SK-N-SH (cell line): ENCODE data around the gene MC1R. TPM values are rescaled to one million over a fixed set of nuclear protein-coding genes. Genes with fewer than 3 reads are reported as not detected.

ENCODE experiments used
- CTCF ChIA-PET: fragments of 300-600, 350-600 bp; formaldehyde crosslinking; extraction: SDS; loops from one replicate; lab custom pipeline; 2021; lab: Yijun Ruan, JAX
- POLR2A ChIA-PET: fragments of 350-600 bp; sonication (Branson Sonifier 250); formaldehyde crosslinking; extraction: SDS; loops from one replicate; lab custom pipeline; 2020; ENCODE audit warnings: antibody characterized with exemption, inconsistent platforms; lab: Yijun Ruan, JAX
- DNase-seq: peaks from one replicate; pipeline ENCODE4 v3.0.0; 2012
- H2AFZ ChIP-seq: fragments of 200-600 bp; sonication (generic); 2 replicates; pipeline ENCODE4 v1.8.1; 2016; ENCODE audit warnings: antibody characterized with exemption, mild to moderate bottlenecking, low read depth
- H3F3A ChIP-seq: fragments of 200-600 bp; sonication (generic); replicated peaks from 2 replicates; pipeline ENCODE3; 2016; ENCODE audit warnings: antibody characterized with exemption, mild to moderate bottlenecking; ENCODE audit not compliant: insufficient read depth
- H3K27ac ChIP-seq, 2 experiments: fragments of 200-500 bp in 1 of 2; fragments of 200-600 bp in 1 of 2; sonication (Bioruptor generic) in 1 of 2; sonication (generic), shearing (Covaris generic) in 1 of 2; 2 replicates each; pipeline versions ENCODE4 v1.5.1 to v1.6.1; 2014 to 2016; ENCODE audit warnings: low read depth in 2 of 2, inconsistent platforms in 1 of 2, low read length in 1 of 2, mild to moderate bottlenecking in 1 of 2, mixed read lengths in 1 of 2
- H3K27me3 ChIP-seq: fragments of 200-600 bp; sonication (generic), shearing (Covaris generic); 2 replicates; pipeline ENCODE4 v1.6.1; 2016; ENCODE audit warnings: mixed run types; ENCODE audit not compliant: insufficient read depth
- H3K36me3 ChIP-seq, 2 experiments: fragments of 200-500 bp in 1 of 2; fragments of 200-600 bp in 1 of 2; sonication (Bioruptor generic) in 1 of 2; sonication (generic) in 1 of 2; replicated peaks in 1 of 2; 2 replicates each; pipeline versions ENCODE3 to v1.5.1; 2014 to 2016; ENCODE audit warnings: low read length in 1 of 2, mild to moderate bottlenecking in 1 of 2; ENCODE audit not compliant: insufficient read depth in 2 of 2, control insufficient read depth in 1 of 2
- H3K4me1 ChIP-seq, 2 experiments: fragments of 200-500 bp in 1 of 2; fragments of 200-600 bp in 1 of 2; sonication (Bioruptor generic) in 1 of 2; sonication (generic), shearing (Covaris generic) in 1 of 2; 2 replicates each; pipeline versions ENCODE4 v1.5.1 to v1.6.1; 2014 to 2016; ENCODE audit warnings: low read depth in 1 of 2, low read length in 1 of 2, mixed run types in 1 of 2; ENCODE audit not compliant: insufficient read depth in 2 of 2, control insufficient read depth in 1 of 2
- H3K4me2 ChIP-seq: fragments of 200-600 bp; sonication (generic), shearing (Covaris generic); 2 replicates; pipeline ENCODE4 v1.6.1; 2017; ENCODE audit warnings: mixed run types
- H3K4me3 ChIP-seq, 2 experiments: fragments of 200-500 bp in 1 of 2; fragments of 200-600 bp in 1 of 2; sonication (Bioruptor generic) in 1 of 2; sonication (generic), shearing (Covaris generic) in 1 of 2; 2 replicates each; pipeline versions ENCODE4 v1.5.1 to v1.8.1; 2014 to 2016; ENCODE audit warnings: low read depth in 2 of 2, inconsistent platforms in 1 of 2, low read length in 1 of 2, mild to moderate bottlenecking in 1 of 2, mixed read lengths in 1 of 2, moderate library complexity in 1 of 2
- H3K79me2 ChIP-seq: fragments of 200-600 bp; sonication (generic); 2 replicates; pipeline ENCODE4 v1.8.1; 2017; ENCODE audit warnings: mild to moderate bottlenecking; ENCODE audit not compliant: insufficient read depth
- H3K9ac ChIP-seq: fragments of 200-600 bp; sonication (generic); 2 replicates; pipeline ENCODE4 v1.6.1; 2017; ENCODE audit warnings: mixed run types
- H3K9me2 ChIP-seq: fragments of 200-600 bp; sonication (generic); 2 replicates; pipeline ENCODE4 v1.6.1; 2017; ENCODE audit warnings: mixed run types
- H3K9me3 ChIP-seq: fragments of 200-600 bp; sonication (generic); 2 replicates; pipeline ENCODE4 v1.6.1; 2017; ENCODE audit warnings: mixed run types, mild to moderate bottlenecking, moderate library complexity
- H4K20me1 ChIP-seq: fragments of 200-600 bp; sonication (generic); 2 replicates; pipeline ENCODE4 v1.6.1; 2017; ENCODE audit warnings: mild to moderate bottlenecking, mixed run types; ENCODE audit not compliant: insufficient read depth
- EZH2phosphoT487 ChIP-seq: fragments of 200-600 bp; sonication (generic); IDR thresholded peaks from 2 replicates; pipeline ENCODE4 v1.6.1; 2017; ENCODE audit warnings: low read depth, mixed run types, mild to moderate bottlenecking, antibody characterized with exemption, moderate library complexity, borderline replicate concordance
- FOXJ3 ChIP-seq: sonication (generic); formaldehyde crosslinking; IDR thresholded peaks from 2 replicates; pipeline ENCODE4 v1.5.1; 2020; ENCODE audit warnings: mild to moderate bottlenecking, missing genetic modification reagents
- MAX ChIP-seq: IDR thresholded peaks from 2 replicates; pipeline ENCODE4 v1.4.0; 2012; ENCODE audit warnings: low read depth
- MEF2A ChIP-seq: IDR thresholded peaks from 2 replicates; pipeline ENCODE4 v1.4.0; 2012; ENCODE audit warnings: low read depth, borderline replicate concordance
- NFIC ChIP-seq: IDR thresholded peaks from 2 replicates; pipeline ENCODE4 v1.4.0; 2012; ENCODE audit warnings: borderline replicate concordance
- NRF1 ChIP-seq: IDR thresholded peaks from 2 replicates; pipeline ENCODE4 v1.6.1; 2012; ENCODE audit warnings: low read depth, mild to moderate bottlenecking, low read length
- PBX3 ChIP-seq: IDR thresholded peaks from 2 replicates; pipeline ENCODE4; 2012
- POLR2AphosphoS5 ChIP-seq: IDR thresholded peaks from 2 replicates; pipeline ENCODE4 v1.6.1; 2012; ENCODE audit warnings: low read depth, low read length
- RAD21 ChIP-seq: IDR thresholded peaks from 2 replicates; pipeline ENCODE4 v1.6.1; 2012; ENCODE audit warnings: mild to moderate bottlenecking, low read length
- RFX5 ChIP-seq: IDR thresholded peaks from 2 replicates; pipeline ENCODE4 v1.6.1; 2012; ENCODE audit warnings: mild to moderate bottlenecking, improper control_type of control experiment, low read length
- RXRA ChIP-seq: IDR thresholded peaks from 2 replicates; pipeline ENCODE4 v1.4.0; 2012; ENCODE audit warnings: low read depth, mild to moderate bottlenecking, borderline replicate concordance
- SIN3A ChIP-seq: IDR thresholded peaks from 2 replicates; pipeline ENCODE4 v1.6.1; 2012; ENCODE audit warnings: low read depth, mild to moderate bottlenecking, low read length, moderate library complexity, borderline replicate concordance
- TAF1 ChIP-seq: IDR thresholded peaks from 2 replicates; pipeline ENCODE4 v1.6.1; 2012; ENCODE audit warnings: low read depth, mild to moderate bottlenecking, low read length, moderate library complexity, borderline replicate concordance
- USF1 ChIP-seq: IDR thresholded peaks from 2 replicates; pipeline ENCODE4 v1.4.0; 2012; ENCODE audit warnings: low read depth, borderline replicate concordance
- WGBS: methylation state at CpG from one replicate; pipeline ENCODE4 v1.1.6; 2017; ENCODE audit warnings: low lambda C conversion rate; 5-methylcytosine and 5-hydroxymethylcytosine counted together
- polyA plus RNA-seq, 3 experiments: library from polyadenylated mRNA; depleted of rRNA; stranded (reverse); fragments of >200 nt; gene quantifications; 2 replicates each; pipeline ENCODE4 v1.2.3, GENCODE V29; 2012

The MC1R gene
- polyA plus RNA-seq, 1 of the 3 experiments (the other 2 are of a cell fraction): 11.1 TPM

- TF ChIP-seq RXRA (no peak), SIN3A (no peak), RFX5 (no peak), MAX (no peak), USF1 (no peak), RAD21 (no peak), FOXJ3 (CRISPR knock-in tag) (no peak), NFIC (no peak), NRF1 (no peak), MEF2A (no peak), POLR2AphosphoS5 (no peak)
These were observed 35.2 kb upstream of the MC1R start (continued) for GRCh38 chr16:89883346-89884040.

GRCh38 chr16:89884041-89884421 is 34.6 kb upstream of the MC1R start:
- Histone ChIP-seq H3K9ac (no peak overlapping the region), H3F3A (peaks cover 5% of the 10 kb centered on the region), H3K79me2 (peaks cover 57% of the 10 kb centered on the region), H3K4me3 (no peak overlapping the region), H3K4me1 (no peaks in the 10 kb centered on the region), H3K27me3 (no peaks in the 10 kb centered on the region), H3K36me3 (peaks cover 44 to 66% of the 10 kb centered on the region in 2 experiments), H3K9me2 (no peaks in the 10 kb centered on the region), H4K20me1 (peaks cover 45% of the 10 kb centered on the region), H3K9me3 (no peaks in the 10 kb centered on the region), H3K4me2 (no peak overlapping the region), H2AFZ (no peak overlapping the region), H3K27ac (no peak overlapping the region)
- ChIA-PET CTCF (no interaction called here), POLR2A (no interaction called here)
- 92% methylated on average over 6 of the region's 8 CpGs for WGBS
- no peak for DNase-seq
- TF ChIP-seq TAF1 (no peak), EZH2phosphoT487 (no peak), MAX (no peak), PBX3 (no peak)
